Esophagus squamous epithelium (tissue), 5 donors: Measurements from ENCODE around the gene CNOT4. TPM values are rescaled to one million over a fixed set of nuclear protein-coding genes. Genes with fewer than 3 reads are reported as not detected.

ENCODE experiments used
- DNase-seq: peaks from one replicate; lab custom pipeline; 2025; lab: John Stamatoyannopoulos, UW
- H3K27ac ChIP-seq, 4 donors: fragments of 200-600 bp; sonication (generic); one replicate each; pipeline ENCODE4 v1.5.1; 2016 to 2019; ENCODE audit warnings: mild to moderate bottlenecking in 1 of 4
- H3K27me3 ChIP-seq, 4 donors: fragments of 200-600 bp; sonication (generic); 1 replicate in 3 of 4; 2 replicates in 1 of 4; pipeline versions ENCODE4 v1.5.1 to v1.6.0; 2017 to 2021; ENCODE audit warnings: antibody characterized with exemption in 1 of 4
- H3K36me3 ChIP-seq, 3 donors: fragments of 200-600 bp; sonication (generic); one replicate each; pipeline ENCODE4 v1.5.1; 2016 to 2019
- H3K4me1 ChIP-seq, 3 donors: fragments of 200-600 bp; sonication (generic); one replicate each; pipeline ENCODE4 v1.5.1; 2017 to 2019
- H3K4me3 ChIP-seq, 4 donors: fragments of 200-600 bp; sonication (generic); 1 replicate in 3 of 4; 2 replicates in 1 of 4; pipeline ENCODE4 v1.5.1; 2016 to 2019; ENCODE audit warnings: mild to moderate bottlenecking in 2 of 4, moderate library complexity in 1 of 4
- H3K9me3 ChIP-seq, 3 donors: fragments of 200-600 bp; sonication (generic); one replicate each; pipeline ENCODE4 v1.5.1; 2016 to 2019
- POLR2A ChIP-seq, 4 donors: fragments of 450-650 bp; IDR thresholded peaks; one replicate each; pipeline ENCODE4 v1.6.1; 2017; ENCODE audit warnings: antibody characterized with exemption in 4 of 4, mild to moderate bottlenecking in 4 of 4, moderate library complexity in 3 of 4
- WGBS, 2 donors: methylation state at CpG; one replicate each; pipeline ENCODE4 v1.1.5; 2018; 5-methylcytosine and 5-hydroxymethylcytosine counted together
- intact Hi-C: fragments of 100-400 bp; cut with DNase I; formaldehyde crosslinking; loops from one replicate; pipeline ENCODE4 v1.15.0; 2022
- total RNA-seq, 4 donors: library from RNA; depleted of rRNA; stranded (reverse); fragments of >200 nt; gene quantifications; one replicate each; pipeline ENCODE4 v1.1.0, GENCODE V29; 2016
- TF ChIP-seq, protein P1 (sequence below), 6 experiments: fragments of 450-650 bp in 4 of 6; fragments of 200-600 bp in 2 of 6; sonication (generic) in 2 of 6; IDR thresholded peaks; one replicate each; pipeline ENCODE4 v1.5.1; 2016 to 2019; ENCODE audit warnings: antibody characterized with exemption in 6 of 6, mild to moderate bottlenecking in 4 of 6, moderate library complexity in 4 of 6
- donor health status: DM: yes; HTN: yes; CAD: no.

CNOT4 gene
- total RNA-seq, 4 donors from 2014 or later: 7.3 to 20.0 (median 14.0) TPM

DNA sequence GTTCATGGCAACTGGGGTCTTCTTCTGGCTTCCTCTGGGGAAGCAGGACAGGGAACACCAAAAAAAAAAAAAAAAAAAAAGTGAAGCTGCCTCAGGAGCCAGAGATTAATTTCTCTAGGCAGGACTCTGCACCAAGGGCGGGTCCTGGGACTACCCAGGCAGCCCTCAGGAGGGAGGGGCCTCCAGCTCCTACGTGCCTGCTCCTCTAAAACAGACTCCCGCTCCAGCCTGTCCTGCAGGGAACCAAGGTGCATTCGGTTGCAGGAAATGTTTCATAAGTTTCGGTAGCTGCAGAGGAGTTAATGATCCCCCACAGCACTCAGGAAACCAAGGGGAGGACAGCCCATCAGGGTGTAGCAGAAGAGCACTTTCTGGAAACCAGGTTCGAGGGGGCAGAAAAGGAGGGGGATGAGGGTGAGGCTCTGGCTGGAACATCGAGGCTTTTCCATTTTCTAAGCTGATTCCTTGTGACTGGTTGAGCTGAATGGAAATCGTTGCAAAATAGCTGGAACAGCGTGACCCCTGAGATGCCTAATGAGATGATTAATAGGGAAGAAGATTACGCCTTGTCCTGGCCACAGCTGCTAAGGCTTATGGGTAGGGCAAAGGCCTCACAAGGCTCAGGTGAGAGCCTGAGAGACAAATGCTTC is 192.1 kb downstream of the CNOT4 start:
- no peak for DNase-seq

DNA sequence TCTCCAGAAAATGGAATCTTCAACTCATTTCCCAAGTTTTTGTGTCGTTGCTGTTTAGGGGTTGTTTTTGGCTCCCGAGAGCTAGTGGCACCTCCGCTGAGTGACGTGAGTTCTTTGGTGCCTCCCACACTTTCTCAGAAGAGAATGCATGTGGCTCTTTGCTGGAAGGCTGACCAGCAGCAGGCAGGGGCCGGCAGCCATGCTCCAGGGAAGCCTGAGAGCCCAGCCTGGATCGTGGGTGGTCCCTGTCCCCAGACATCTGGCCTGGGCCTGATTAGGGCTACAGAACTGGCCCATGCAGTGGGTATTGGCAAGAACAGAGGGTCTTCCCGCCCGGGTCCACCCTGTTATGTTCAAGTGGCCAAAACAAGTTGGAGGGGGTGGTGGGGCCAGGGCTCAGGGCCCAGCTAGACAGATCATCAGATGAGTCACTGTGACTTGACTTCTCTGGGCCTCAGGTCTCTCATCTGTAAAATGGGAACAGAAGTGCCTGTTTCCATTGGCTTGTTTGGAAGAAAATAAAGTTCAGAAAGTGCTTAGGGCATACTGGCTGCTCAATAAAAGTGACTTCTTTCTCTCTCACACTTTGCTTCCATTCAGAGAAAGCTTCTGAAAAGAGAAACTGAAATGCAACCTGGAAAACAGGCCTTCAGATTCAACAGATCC is 193.1 kb downstream of the CNOT4 start:
- DNase-seq: no peak

More for the DNA sequence above, 192.1 kb downstream of the CNOT4 start:
- intact Hi-C loops: no loop called here
- no peak for TF ChIP-seq POLR2A (IDR thresholded peaks at IDR 0.05)
- TF ChIP-seq, protein P1, sequence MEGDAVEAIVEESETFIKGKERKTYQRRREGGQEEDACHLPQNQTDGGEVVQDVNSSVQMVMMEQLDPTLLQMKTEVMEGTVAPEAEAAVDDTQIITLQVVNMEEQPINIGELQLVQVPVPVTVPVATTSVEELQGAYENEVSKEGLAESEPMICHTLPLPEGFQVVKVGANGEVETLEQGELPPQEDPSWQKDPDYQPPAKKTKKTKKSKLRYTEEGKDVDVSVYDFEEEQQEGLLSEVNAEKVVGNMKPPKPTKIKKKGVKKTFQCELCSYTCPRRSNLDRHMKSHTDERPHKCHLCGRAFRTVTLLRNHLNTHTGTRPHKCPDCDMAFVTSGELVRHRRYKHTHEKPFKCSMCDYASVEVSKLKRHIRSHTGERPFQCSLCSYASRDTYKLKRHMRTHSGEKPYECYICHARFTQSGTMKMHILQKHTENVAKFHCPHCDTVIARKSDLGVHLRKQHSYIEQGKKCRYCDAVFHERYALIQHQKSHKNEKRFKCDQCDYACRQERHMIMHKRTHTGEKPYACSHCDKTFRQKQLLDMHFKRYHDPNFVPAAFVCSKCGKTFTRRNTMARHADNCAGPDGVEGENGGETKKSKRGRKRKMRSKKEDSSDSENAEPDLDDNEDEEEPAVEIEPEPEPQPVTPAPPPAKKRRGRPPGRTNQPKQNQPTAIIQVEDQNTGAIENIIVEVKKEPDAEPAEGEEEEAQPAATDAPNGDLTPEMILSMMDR (IDR thresholded peaks at IDR 0.05): no peak
- H3K4me3 ChIP-seq: no peak overlapping the region
- no peaks in the 10 kb centered on the region for H3K27me3 ChIP-seq
- no peaks in the 10 kb centered on the region for H3K36me3 ChIP-seq
- peak overlapping the region in 3 of 4 donors; percentile 67 to 68 (median 68) for H3K27ac ChIP-seq
- H3K4me1 ChIP-seq: peaks cover 15 to 46% (median 17%) of the 10 kb centered on the region in 3 donors
- 22 to 42% methylated on average over 7 of the region's 10 CpGs for WGBS, 2 donors
- no peaks in the 10 kb centered on the region for H3K9me3 ChIP-seq

DNA sequence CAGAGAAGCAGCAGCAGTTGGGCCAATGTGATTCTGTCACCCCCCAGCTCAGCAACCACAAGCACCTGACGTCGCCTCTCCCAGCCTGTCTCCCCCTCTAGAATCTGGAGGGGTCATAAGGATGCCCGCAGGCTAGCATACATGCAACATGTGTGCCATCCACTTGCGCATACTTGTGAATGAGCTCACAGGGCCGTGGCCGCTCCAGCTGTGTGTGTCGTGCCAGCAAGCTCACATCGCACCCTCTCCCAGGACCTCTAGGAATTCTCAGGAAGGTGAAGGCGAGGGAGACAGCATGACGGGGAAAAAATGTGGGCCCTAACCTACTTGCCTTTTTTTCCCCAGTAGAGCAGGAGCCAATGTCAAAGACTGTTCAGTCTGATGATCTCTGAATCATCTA is 195.9 kb downstream of the CNOT4 start:
- Histone ChIP-seq H3K36me3 (no peaks in the 10 kb centered on the region), H3K27me3 (no peaks in the 10 kb centered on the region), H3K4me3 (no peak overlapping the region), H3K4me1 (peaks cover 7 to 18% (median 12%) of the 10 kb centered on the region in 3 donors), H3K27ac (no peak overlapping the region), H3K9me3 (no peaks in the 10 kb centered on the region)
- intact Hi-C loops: no loop called here
- TF ChIP-seq POLR2A (IDR thresholded peaks at IDR 0.05): no peak
- TF ChIP-seq, protein P1 (IDR thresholded peaks at IDR 0.05): no peak
- DNase-seq: no peak
- 76 to 82% methylated on average over 8 to 10 of the region's 10 CpGs for WGBS, 2 donors

More for the DNA sequence above, 193.1 kb downstream of the CNOT4 start:
- H3K27me3 ChIP-seq: no peaks in the 10 kb centered on the region
- H3K4me1 ChIP-seq: peaks cover 15 to 38% (median 17%) of the 10 kb centered on the region in 3 donors
- no peaks in the 10 kb centered on the region for H3K9me3 ChIP-seq
- TF ChIP-seq POLR2A (IDR thresholded peaks at IDR 0.05): no peak
- TF ChIP-seq, protein P1 (IDR thresholded peaks at IDR 0.05): no peak
- peak overlapping the region in 2 of 4 donors; percentile 67 to 68 for H3K27ac ChIP-seq
- intact Hi-C loops: no loop called here
- WGBS, 2 donors: 72 to 76% methylated on average over 4 to 5 of the region's 8 CpGs
- no peak overlapping the region for H3K4me3 ChIP-seq
- H3K36me3 ChIP-seq: no peaks in the 10 kb centered on the region

Other genes starting within 250 kb of the CNOT4 start
- 10 to 100 TPM; 33.8 to 60.5 (median 48.1) TPM for gene NUP205, start 47.8 kb upstream of the CNOT4 start, total RNA-seq
- gene STMP1, start 152.4 kb upstream of the CNOT4 start, total RNA-seq: 10 to 100 TPM; 19.2 to 25.6 (median 23.1) TPM
- 1 to 10 TPM in 3 of 4 donors, under 1 TPM in 1; under 0.01 to 1.9 (median 1.5) TPM for gene SLC13A4, start 218.1 kb upstream of the CNOT4 start, total RNA-seq
- 1 to 10 TPM in 1 of 4 donors, under 1 TPM in 3; 0.38 to 5.0 (median 0.60) TPM for gene FAM180A, start 238.7 kb upstream of the CNOT4 start, total RNA-seq